22Rv1 (cell line): ENCODE measurements around the gene CLDN5.

ENCODE experiments used
- ZFX ChIP-seq: fragments of 450-650 bp; IDR thresholded peaks from 2 replicates; pipeline ENCODE4 v1.6.1; 2017; ENCODE audit warnings: antibody characterized with exemption, borderline replicate concordance
- TF ChIP-seq, protein P1 (sequence below): fragments of 450-650 bp; IDR thresholded peaks from 2 replicates; pipeline ENCODE4 v1.5.1; 2017; ENCODE audit warnings: mild to moderate bottlenecking

DNA sequence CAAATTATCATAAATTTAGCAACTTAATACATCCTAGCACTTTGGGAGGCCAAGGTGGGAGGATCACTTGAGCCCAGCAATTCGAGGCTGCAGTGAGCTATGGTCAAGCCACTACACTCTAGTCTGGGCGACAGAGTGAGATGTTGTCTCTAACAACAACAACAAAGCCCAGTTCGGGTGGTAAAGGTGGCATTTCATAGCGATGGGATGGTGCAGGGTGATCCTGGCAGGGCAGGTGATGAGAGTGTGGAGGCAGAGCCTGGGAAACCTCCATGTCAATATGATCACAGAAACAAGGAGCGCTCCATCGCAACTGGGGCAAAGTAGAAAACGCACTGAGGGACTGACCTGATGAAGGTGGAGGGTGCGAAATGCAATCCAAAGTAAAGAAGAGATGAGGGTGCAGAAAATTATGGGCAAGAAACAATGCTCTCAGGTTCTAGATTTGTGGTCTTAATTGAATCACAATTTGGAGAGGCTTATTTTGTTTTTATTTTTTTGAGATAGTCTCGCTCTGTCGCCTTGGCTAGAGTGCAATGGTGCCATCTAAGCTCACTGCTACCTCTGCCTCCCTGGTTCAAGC lies 32.8 kb upstream of the CLDN5 start:
- TF ChIP-seq, protein P1, sequence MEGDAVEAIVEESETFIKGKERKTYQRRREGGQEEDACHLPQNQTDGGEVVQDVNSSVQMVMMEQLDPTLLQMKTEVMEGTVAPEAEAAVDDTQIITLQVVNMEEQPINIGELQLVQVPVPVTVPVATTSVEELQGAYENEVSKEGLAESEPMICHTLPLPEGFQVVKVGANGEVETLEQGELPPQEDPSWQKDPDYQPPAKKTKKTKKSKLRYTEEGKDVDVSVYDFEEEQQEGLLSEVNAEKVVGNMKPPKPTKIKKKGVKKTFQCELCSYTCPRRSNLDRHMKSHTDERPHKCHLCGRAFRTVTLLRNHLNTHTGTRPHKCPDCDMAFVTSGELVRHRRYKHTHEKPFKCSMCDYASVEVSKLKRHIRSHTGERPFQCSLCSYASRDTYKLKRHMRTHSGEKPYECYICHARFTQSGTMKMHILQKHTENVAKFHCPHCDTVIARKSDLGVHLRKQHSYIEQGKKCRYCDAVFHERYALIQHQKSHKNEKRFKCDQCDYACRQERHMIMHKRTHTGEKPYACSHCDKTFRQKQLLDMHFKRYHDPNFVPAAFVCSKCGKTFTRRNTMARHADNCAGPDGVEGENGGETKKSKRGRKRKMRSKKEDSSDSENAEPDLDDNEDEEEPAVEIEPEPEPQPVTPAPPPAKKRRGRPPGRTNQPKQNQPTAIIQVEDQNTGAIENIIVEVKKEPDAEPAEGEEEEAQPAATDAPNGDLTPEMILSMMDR = no peak
- TF ChIP-seq ZFX = no peak
